ENCODE data around the gene LRRC41. TPM values are rescaled to one million over a fixed set of nuclear protein-coding genes. Genes with fewer than 3 reads are reported as not detected.
A peak's percentile ranks its signal among the peaks of the same experiment; 100 is the strongest.

LRRC41 gene
- total and polyA plus RNA-seq, 2 of the 13 experiments (the other 11 are each of a cell fraction or from before 2014, with no cell fraction given) = 48.1 to 53.6 TPM

DNA sequence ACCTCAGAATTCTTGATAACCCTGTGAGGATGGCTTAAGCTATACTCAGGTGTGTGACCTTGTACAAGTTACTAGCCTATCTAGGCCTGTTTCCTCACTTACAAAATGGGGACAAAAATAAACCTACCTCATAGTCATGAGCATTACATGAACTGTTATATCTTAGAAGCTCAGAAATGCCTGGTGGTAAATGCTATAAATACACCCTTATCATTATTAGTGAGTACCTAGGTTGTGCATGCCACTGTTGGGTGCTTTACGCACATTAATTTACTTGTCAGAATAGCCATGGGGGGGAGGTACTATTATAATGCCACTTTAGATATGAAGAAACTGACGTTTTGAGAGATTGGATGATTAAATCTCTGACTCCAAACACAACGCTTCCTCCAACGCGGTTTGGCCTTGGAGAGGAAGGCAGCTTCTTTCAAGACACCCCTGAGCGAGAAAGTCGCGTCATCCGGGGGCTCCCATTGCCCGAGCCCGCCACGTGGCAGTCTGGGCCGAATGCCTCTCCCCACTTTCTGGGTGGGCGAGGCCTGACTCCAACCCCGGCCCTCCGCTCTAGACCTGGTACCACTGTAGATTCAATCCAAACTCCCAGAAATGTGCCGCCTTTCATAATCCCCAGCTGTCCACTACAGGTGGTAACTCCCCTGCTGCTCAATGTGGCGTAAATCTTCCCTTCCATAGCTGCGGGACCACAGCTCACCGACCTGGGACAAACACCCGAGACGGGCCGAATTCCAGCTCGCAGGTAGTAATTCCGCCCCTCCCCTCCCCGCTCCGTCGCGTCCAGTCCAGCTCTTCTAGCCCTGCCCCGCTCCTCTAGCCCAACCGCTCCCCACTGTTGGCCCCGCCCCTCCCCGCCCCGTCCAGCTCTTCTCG, 56.6 kb downstream of the LRRC41 start (continued):
- TF ChIP-seq HMGXB4 (CRISPR knock-in tag; IDR thresholded peaks at IDR 0.05; ENCODE audit: borderline replicate concordance in 1 of 2, low read depth in 1 of 2) (peak in 1 of 2 experiments; percentile 11; a peak in 1 of 4 replicates), ZNF317 (CRISPR knock-in tag; IDR thresholded peaks at IDR 0.05) (0 out of 2 replicates have a peak, but pooled peaks have one; percentile 22), MXI1 (IDR thresholded peaks at IDR 0.05; ENCODE audit: borderline replicate concordance, low read depth, low read length) (peak; percentile 19; the same call in 1 of the 3 replicates), ZNF274 (CRISPR knock-in tag; IDR thresholded peaks at IDR 0.05) (0 out of 2 replicates have a peak, but pooled peaks have one; percentile 41), TGIF2 (CRISPR knock-in tag; IDR thresholded peaks at IDR 0.05) (0 out of 2 replicates have a peak, but pooled peaks have one; percentile 23), DZIP1 (CRISPR knock-in tag; IDR thresholded peaks at IDR 0.05) (0 out of 2 replicates have a peak, but pooled peaks have one; percentile 4), MAX (IDR thresholded peaks at IDR 0.05) (peak; percentile 87), ZNF33A (CRISPR knock-in tag; IDR thresholded peaks at IDR 0.05; ENCODE audit: borderline replicate concordance) (no peak), ZNF776 (CRISPR knock-in tag; IDR thresholded peaks at IDR 0.05) (no peak), ZNF772 (CRISPR knock-in tag; IDR thresholded peaks at IDR 0.05) (0 out of 2 replicates have a peak, but pooled peaks have one; percentile 53), HNF4G (IDR thresholded peaks at IDR 0.05; ENCODE audit: borderline replicate concordance, low read depth, low read length) (no peak), HNF4G (CRISPR knock-in tag; IDR thresholded peaks at IDR 0.05; ENCODE audit: borderline replicate concordance, low read depth) (no peak), CAMTA2 (CRISPR knock-in tag; IDR thresholded peaks at IDR 0.05; ENCODE audit: borderline replicate concordance) (no peak), ISL2 (CRISPR knock-in tag; IDR thresholded peaks at IDR 0.05) (peak; percentile 10; the same call in 1 of the 2 replicates)
- TF ChIP-seq, protein P1, sequence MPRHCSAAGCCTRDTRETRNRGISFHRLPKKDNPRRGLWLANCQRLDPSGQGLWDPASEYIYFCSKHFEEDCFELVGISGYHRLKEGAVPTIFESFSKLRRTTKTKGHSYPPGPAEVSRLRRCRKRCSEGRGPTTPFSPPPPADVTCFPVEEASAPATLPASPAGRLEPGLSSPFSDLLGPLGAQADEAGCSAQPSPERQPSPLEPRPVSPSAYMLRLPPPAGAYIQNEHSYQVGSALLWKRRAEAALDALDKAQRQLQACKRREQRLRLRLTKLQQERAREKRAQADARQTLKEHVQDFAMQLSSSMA (CRISPR knock-in tag; IDR thresholded peaks at IDR 0.05) = no peak
- TF ChIP-seq, protein P2, sequence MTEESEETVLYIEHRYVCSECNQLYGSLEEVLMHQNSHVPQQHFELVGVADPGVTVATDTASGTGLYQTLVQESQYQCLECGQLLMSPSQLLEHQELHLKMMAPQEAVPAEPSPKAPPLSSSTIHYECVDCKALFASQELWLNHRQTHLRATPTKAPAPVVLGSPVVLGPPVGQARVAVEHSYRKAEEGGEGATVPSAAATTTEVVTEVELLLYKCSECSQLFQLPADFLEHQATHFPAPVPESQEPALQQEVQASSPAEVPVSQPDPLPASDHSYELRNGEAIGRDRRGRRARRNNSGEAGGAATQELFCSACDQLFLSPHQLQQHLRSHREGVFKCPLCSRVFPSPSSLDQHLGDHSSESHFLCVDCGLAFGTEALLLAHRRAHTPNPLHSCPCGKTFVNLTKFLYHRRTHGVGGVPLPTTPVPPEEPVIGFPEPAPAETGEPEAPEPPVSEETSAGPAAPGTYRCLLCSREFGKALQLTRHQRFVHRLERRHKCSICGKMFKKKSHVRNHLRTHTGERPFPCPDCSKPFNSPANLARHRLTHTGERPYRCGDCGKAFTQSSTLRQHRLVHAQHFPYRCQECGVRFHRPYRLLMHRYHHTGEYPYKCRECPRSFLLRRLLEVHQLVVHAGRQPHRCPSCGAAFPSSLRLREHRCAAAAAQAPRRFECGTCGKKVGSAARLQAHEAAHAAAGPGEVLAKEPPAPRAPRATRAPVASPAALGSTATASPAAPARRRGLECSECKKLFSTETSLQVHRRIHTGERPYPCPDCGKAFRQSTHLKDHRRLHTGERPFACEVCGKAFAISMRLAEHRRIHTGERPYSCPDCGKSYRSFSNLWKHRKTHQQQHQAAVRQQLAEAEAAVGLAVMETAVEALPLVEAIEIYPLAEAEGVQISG (CRISPR knock-in tag; IDR thresholded peaks at IDR 0.05) = peak; percentile 2; the same call in 1 of the 2 replicates
- TF ChIP-seq, protein P3, sequence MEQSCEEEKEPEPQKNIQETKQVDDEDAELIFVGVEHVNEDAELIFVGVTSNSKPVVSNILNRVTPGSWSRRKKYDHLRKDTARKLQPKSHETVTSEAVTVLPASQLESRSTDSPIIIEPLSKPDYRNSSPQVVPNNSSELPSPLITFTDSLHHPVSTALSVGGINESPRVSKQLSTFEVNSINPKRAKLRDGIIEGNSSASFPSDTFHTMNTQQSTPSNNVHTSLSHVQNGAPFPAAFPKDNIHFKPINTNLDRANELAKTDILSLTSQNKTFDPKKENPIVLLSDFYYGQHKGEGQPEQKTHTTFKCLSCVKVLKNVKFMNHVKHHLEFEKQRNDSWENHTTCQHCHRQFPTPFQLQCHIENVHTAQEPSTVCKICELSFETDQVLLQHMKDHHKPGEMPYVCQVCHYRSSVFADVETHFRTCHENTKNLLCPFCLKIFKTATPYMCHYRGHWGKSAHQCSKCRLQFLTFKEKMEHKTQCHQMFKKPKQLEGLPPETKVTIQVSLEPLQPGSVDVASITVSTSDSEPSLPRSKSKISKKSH (CRISPR knock-in tag; IDR thresholded peaks at IDR 0.05; ENCODE audit: borderline replicate concordance) = peak; percentile 41; the same call in 1 of the 2 replicates
